GM12801 (cell line): ENCODE data around the gene QRICH1.

ENCODE experiments used
- CTCF ChIP-seq: IDR thresholded peaks from one replicate; pipeline ENCODE4 v1.5.1; 2011; ENCODE audit warnings: control low read depth; ENCODE audit not compliant: insufficient read length; ENCODE audit errors: extremely low read depth

The QRICH1 gene

GRCh38 chr3:49093853-49094767 is at the start of gene QRICH1:
TSS of gene QRICH1 (minus strand) at chr3:49094071. CDS start at chr3:49077017, 17,054 bp downstream.
- no peak for TF ChIP-seq CTCF

- TF ChIP-seq CTCF = no peak
Measured at GRCh38 chr3:49140080-49140479, 46.2 kb upstream of the QRICH1 start.

- TF ChIP-seq CTCF = no peak
Measured at GRCh38 chr3:49135499-49135898, 41.6 kb upstream of the QRICH1 start.

- no peak for TF ChIP-seq CTCF
Measured at GRCh38 chr3:49134471-49135265, 40.8 kb upstream of the QRICH1 start.

GRCh38 chr3:49133226-49133951 is 39.5 kb upstream of the QRICH1 start:
- TF ChIP-seq CTCF = no peak

- TF ChIP-seq CTCF = no peak
Measured at GRCh38 chr3:49132437-49133225, 38.8 kb upstream of the QRICH1 start, which contains the start of gene LAMB2. TSS of gene LAMB2 (minus strand) at chr3:49133050. CDS start at chr3:49132867, 183 bp downstream.
